Activated CD4-positive, alpha-beta T cell treated with anti-CD3 and anti-CD28 coated beads for 48 hours (primary cell): ENCODE data around the gene C1QL1.
A peak's percentile ranks its signal among the peaks of the same experiment; 100 is the strongest.

ENCODE experiments used
- DNase-seq: peaks from one replicate; pipeline ENCODE4 v3.0.0-alpha.2; 2020

C1QL1 gene

GRCh38 chr17:44988044-44988942, 20.2 kb upstream of the C1QL1 start:
- DNase-seq, result no peak

- no peak for DNase-seq
Observed at GRCh38 chr17:44983563-44983962, 15.5 kb upstream of the C1QL1 start.

DNA sequence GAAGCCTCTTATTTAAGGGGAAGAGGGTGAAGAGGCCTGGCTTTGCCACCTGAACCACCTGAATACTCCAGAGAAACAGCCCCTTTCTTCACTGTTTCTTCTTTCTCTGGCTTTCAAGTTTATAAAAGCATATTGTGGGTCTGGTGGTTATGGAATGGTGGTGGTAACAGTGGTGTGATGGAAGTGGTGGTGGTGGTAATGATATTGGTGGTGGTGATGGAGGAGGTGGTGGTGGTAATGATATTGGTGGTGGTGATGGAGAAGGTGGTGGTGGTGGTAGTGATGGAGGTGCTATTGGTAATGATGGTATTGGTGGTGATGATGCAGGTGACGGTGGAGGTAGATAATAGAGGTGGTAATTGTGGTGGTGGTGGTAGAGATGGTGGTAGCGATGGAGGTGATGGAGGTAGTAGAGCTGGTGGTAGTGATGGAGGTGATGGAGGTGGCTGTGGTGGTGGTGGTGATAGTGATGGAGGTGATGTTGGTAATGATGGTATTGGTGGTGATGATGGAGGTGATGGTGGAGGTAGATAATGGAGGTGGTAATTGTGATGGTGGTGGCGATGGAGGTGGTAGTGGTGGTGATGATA, 14.1 kb upstream of the C1QL1 start:
- no peak for DNase-seq

- no peak for DNase-seq
Observed at GRCh38 chr17:44981221-44981968, 13.3 kb upstream of the C1QL1 start.

DNA sequence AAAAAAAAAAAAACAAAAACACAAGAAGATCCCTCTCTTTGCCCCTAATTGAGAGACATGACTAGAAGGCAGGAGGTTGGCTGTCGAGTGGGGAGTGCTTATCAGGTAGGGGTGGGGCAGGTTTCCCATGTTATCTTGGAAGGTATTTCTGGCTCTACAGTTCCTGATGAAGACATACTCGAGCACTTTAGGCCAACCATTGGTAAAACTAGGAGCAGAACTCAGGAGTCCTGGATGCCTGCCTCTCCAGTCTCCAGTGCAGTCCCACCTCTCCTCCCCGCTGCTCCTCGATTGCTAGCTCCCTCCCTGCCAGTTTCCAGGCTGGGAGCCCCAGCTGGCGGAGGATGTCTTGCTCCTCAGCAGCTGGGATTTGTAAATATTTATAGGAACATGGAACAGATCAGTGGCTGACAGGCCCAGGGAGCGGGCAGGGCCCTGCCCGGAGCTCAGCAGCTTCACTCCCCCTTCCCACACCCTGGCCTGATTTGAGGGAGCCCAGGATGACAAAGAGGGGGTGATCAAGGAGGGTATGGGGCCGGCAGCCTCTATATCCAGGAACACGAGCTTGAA, 11.4 kb upstream of the C1QL1 start:
- DNase-seq, result no peak

DNA sequence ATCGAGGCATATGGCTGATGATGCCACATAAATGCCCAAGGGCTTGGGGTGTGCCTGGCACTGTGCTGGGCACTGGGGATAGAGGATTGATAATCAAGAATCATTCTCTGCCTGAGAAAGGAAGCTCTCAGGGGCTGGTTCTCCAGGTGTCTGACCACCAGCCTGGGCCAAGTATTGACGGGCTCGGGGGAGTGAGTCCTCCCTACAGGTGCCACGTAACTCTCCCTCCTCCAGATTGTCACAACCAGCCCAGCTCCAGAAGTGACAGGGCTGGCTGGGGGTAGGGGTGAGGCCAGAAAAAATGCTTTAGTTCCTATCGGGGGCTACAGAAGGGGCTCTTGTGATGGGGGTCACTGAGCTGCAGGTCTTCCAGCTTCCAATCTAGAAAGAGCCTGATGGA, 10.7 kb upstream of the C1QL1 start:
- DNase-seq, result no peak

DNA sequence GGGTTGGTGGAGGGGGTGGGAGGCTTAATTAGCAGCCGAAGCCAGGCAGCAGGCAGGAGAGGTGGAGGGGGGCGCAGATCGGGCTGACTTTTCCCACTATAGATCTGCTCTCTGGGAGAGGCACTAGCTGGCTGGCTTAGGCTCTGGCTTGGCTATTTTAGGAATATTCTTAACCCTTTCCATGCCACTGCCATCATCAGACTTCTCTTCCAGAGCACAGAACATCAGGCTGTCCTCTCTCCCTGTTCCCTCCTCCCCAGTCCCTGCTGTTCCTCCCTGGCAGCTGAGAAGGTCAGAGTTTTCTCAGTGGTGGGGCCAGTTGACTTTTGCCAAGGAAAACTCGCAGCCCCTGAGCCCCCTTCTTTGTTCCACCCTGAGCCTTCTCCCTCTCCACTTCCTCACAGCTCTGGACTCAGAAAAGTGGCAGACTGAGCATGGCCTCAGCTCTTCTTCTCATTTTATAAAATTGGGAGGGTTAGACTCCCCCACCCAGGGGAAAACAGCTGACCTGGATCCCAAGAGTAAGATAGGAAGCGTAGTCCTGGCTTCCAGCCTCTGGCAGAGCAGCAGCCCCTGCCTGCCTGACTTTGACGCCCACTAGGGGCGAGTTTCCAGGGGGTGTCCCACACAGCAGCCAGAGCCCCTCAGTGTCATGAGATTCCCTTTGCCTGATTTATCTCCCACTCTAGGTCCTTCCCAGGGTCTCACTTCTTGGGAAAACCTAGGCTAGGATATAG, 9.9 kb upstream of the C1QL1 start:
- no peak for DNase-seq

- no peak for DNase-seq
Observed at GRCh38 chr17:44977065-44977464, 9.0 kb upstream of the C1QL1 start.

DNA sequence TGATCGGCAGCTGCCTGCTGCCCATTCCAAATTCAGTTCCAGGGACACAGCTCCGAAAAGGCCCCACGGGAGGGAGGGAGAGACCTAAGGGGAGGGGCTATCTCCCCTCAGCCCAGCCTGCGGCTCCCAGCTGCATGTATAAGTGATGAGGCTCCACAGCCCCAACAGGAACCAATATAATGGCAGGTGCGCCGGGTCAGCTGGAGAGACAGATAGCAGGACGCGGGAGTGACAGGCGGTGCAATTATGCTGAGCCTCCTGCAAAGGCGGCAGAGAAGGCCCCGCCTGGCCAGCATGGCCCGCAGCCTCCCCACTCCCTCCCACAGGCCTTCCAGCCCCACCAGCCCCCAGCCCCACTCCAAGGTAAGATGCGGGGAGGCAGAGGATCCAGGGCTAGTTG, 8.1 kb upstream of the C1QL1 start:
- DNase-seq, result no peak

DNA sequence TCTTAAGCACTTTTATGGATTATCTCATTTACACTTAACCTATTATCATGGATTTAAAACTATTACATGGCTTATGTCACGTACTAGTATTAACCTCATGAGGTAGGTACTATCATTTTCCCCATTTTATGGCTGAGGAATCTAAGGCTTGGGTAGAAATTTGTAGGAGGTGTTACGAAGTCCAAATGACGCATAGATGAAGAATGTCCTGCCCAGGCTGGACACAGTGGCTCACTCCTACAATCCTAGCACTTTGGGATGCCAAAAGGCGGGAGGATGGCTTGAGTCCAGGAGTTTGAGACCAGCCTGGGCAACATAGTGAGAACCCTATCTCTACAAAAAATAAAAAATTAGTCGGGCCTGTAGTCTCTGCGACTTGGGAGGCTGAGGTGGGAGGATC, 4.8 kb upstream of the C1QL1 start:
- no peak for DNase-seq

GRCh38 chr17:44971776-44972483, 3.8 kb upstream of the C1QL1 start:
- peak; percentile 83 for DNase-seq

DNA sequence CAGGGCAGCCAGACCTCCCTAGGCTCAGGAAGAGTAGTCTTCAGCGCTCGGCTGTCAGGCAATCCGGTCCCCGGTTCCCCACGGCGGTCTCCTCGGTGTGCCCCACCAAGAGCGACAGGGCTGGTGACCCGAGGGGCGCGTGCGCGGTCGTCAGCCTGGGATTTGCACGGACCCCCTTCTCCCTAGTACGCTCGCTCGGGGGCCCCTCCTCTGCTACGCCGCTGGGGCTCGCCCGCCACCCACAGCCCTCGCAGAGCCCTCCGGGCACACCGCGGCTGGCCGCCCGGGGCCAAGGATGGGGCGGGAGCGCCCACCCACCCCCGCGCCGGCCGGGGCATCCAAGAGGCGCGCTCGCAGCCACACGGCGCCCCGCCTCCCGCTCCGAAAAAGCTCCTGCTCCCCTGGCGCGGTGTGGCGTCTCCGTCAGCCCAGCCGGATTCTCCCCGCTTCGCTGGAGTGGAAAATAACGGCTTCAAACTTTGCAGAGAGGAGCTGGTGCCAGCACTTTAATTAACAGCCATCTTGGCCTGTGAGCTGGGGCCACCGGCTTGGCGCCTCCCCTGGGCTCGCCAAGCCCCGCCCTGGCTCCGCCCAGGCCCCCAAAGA, 2.1 kb upstream of the C1QL1 start:
- DNase-seq, result peak; percentile 54

DNA sequence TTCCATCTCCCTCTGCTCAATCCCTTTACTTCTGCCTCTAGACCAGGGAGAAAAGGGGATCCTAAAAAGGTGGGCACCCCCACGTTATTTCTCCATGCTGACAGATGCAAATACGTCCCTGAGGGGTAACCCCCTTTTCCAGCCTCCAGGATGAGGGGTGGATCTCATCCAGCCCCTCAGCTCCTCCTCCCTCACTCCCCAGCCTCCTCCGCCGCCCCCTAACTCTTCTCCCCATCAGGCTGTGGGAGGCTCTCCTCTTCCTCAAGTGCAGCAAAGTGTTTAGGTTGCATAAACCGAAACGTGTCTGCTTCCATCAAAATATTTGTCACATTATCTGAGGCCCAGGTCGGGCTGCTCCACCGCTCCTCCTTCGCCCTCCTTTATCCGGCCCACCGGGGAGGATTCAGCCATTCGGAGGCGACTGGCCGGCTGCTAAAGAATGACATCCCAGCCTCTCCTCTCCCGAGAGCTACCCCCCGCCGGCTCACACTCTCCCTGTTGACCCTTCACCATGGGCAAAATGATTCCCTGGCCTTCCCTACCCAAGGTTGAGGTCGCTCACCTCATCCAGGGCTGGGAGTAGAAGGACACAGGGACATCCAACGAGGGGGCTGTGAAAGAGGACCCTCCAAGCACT, 1.2 kb upstream of the C1QL1 start:
- no peak for DNase-seq

- no peak for DNase-seq
Observed at GRCh38 chr17:44967907-44968224, 237 bp downstream of the C1QL1 start.

DNA sequence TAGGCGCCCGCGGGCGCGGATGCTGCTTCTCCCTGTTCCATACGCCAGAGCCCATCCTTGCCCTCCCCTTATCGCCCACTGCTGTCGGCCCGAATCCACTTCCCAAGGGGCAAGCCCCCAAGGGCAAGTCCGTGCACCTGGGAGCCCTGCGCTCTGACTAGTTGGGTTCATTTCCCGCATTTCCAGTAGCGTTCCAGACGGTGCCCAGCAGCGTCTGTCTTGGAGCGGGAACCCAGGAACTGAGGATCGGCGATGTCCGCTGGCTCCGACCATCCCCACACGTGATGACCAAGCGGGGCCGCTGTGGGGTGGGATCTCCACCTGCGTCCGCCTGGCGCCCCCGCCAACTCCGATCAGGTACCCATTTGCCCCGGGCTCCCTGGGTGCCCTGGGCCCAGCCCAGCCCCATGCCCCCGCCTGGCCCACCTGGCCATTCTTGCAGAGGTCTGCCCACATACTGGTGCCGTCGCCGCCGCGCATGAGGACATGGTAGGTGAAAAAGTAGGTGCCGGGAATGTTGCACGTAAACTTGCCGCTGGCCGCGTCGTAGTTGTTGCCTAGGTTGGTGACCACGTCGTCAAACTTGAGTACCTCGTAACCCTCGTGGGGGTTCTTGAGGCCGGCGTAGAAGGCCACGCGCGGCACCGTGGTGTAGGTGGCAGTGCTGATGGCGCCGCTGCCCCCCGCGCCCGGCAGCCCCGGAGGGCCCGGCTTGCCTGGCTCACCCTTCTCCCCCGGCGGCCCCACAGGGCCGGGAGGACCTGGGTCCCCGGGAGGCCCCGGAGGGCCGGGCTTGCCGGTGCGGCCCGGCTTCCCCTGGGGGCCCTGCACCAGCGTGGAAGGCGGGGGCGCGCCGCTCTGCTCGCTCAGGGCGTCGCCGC, 837 bp downstream of the C1QL1 start:
- no peak for DNase-seq

- no peak for DNase-seq
Observed at GRCh38 chr17:44966348-44967025, 1.6 kb downstream of the C1QL1 start.

- no peak for DNase-seq
Observed at GRCh38 chr17:44965481-44966234, 2.4 kb downstream of the C1QL1 start.

GRCh38 chr17:44961921-44962350, 6.2 kb downstream of the C1QL1 start:
- no peak for DNase-seq

- no peak for DNase-seq
Observed at GRCh38 chr17:44960691-44961090, 7.4 kb downstream of the C1QL1 start.
